GM10248 (cell line): ENCODE results near the gene NFKBIA.

Experiments used
- CTCF ChIA-PET: fragments of 300-600 bp; sonication (Branson Sonifier 250); formaldehyde crosslinking; extraction: SDS; loops from one replicate; lab custom pipeline; 2021; ENCODE audit warnings: antibody characterized with exemption; lab: Yijun Ruan, JAX
- POLR2A ChIA-PET: fragments of 350-650 bp; sonication (Branson Sonifier 250); formaldehyde crosslinking; extraction: SDS; loops from one replicate; lab custom pipeline; 2020; ENCODE audit warnings: antibody characterized with exemption; lab: Yijun Ruan, JAX
- DNase-seq: peaks from one replicate; pipeline ENCODE4 v3.0.0; 2012; ENCODE audit errors: extremely low spot score
- TF ChIP-seq, protein P1 (sequence below): IDR thresholded peaks from 2 replicates; pipeline ENCODE4 v1.5.1; 2012; ENCODE audit warnings: mild to moderate bottlenecking, low read depth; ENCODE audit errors: extremely low read depth, missing control alignments, control extremely low read depth

NFKBIA gene

DNA sequence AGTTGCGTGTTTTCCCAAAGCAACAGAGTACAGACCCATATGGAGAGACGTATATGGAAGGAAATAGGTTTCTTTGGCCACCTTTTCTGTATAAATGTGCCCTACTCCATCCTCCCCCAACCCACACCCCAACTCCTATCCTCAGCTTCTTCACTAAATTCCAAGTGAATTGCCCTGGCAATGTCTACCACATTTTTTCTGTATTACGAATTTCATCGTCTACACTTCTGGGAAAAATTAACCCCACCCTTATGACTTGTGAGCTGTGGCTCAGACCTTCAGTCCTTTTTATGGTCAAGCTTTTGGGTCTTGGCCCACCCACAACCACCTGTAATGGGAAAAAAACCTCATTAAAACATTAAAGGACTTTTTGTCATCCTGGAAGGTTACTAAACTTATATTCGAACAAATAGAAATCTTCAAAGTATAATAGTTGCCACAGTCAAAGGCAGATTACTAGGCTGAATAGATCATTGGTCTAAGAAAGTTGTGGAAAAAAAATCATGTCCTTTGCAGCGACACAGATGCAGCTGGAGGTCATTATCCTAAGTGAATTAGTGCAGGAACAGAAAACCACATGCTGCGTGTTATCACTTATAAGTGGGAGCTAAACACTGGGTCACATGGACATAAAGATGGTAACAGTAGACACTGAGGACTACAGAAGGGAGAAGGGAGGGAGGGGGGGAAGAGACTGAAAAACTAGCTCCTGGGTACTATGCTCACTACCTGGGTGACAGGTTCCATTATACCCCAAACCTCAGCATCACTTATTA lies 15.7 kb upstream of the NFKBIA start:
- DNase-seq = no peak
- TF ChIP-seq, protein P1, sequence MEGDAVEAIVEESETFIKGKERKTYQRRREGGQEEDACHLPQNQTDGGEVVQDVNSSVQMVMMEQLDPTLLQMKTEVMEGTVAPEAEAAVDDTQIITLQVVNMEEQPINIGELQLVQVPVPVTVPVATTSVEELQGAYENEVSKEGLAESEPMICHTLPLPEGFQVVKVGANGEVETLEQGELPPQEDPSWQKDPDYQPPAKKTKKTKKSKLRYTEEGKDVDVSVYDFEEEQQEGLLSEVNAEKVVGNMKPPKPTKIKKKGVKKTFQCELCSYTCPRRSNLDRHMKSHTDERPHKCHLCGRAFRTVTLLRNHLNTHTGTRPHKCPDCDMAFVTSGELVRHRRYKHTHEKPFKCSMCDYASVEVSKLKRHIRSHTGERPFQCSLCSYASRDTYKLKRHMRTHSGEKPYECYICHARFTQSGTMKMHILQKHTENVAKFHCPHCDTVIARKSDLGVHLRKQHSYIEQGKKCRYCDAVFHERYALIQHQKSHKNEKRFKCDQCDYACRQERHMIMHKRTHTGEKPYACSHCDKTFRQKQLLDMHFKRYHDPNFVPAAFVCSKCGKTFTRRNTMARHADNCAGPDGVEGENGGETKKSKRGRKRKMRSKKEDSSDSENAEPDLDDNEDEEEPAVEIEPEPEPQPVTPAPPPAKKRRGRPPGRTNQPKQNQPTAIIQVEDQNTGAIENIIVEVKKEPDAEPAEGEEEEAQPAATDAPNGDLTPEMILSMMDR = no peak
- ChIA-PET POLR2A (no interaction called here), CTCF (interaction anchor here (0.7 to 18.5 kb wide), 11 partner anchors 11 to 398 kb away, joined by 3 to 356 read pairs (median 4); partner anchors contain the start of gene PPP2R3C)

DNA sequence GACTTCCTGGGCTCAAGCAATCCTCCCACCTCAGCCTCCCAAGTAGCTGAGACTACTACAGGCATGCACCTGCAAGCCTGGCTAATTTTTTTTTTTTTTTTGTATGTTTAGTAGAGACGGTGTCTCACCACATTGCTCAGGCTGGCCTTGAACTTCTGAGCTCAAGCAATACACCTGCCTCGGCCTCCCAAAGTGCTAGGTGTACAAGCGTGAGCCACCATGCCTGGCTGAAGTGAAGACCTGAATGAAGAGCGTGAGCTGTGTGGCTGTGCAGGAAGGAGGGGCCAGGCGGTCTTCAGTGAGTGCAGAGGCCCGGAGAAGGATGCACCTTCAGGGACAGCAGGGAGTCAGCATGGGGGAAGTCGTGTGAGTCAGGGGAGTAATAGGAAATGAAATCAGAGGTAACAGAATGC lies 14.9 kb upstream of the NFKBIA start:
- no peak for DNase-seq
- CTCF ChIA-PET = interaction anchor here (0.9 to 18.5 kb wide), 8 partner anchors 11 to 399 kb away, joined by 3 to 356 read pairs (median 4); partner anchors contain the start of gene PPP2R3C
- TF ChIP-seq, protein P1 = no peak
- POLR2A ChIA-PET = no interaction called here

DNA sequence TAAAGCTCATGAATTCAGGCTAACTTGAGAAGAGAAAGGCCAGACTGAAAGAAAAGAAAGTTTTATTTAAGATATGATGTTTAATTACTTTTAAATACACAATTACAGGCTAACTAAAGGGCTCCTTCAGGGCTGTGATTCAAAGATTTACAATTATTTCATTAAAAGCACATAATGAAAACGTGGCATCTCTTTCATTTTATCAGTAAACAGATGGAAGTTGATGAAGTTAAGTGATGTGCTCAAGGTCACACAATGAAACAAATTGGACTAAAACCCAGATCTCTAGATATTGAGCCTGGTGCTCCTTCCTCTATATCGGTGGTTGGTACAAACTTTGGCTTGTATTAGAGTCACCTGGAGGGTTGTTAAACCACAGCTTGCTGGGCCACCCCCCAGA lies 13.5 kb upstream of the NFKBIA start:
- ChIA-PET POLR2A (interaction anchor here (3.6 kb wide), 1 partner anchor 14 kb away, joined by 52 read pairs; the partner anchor contains the start of gene NFKBIA), CTCF (interaction anchor here (0.9 to 18.5 kb wide), 9 partner anchors 10 to 301 kb away, joined by 3 to 356 read pairs (median 12); partner anchors contain the start of gene NFKBIA)
- TF ChIP-seq, protein P1 = no peak
- DNase-seq = no peak

DNA sequence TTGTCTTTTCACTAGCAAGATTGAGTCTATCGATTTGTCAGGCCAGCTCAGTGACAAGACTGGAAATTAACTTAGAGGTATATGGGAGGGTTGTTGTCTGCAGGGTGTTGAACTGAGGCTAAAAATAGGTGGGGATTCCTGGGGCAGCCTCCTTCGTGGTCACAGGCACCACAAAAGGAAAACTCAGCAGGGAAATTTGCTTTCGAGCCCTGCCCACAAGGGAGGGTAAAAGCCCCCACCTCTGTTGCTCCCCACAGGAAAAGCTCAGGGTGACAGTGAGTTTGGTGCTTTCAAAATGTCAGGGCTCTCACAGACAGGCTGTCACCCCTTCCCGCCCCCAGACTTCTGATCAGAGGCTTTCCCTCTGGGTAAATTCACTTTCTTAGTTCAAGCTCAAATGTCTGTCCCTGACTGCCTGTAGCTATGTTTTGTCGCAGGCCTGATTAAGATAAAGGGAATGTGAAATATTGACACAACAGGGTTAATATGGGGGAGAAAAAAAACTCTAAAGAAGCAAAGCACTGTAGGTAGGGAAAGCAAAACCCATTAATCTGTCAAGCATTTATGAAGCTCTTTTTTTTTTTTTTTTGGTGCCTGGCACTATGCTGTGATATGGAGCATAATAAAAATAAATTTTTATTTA lies 11.7 kb upstream of the NFKBIA start:
- ChIA-PET POLR2A (interaction anchor here (0.6 to 3.6 kb wide), 3 partner anchors 12 to 409 kb away, joined by 3 to 52 read pairs (median 4); partner anchors contain the start of gene NFKBIA), CTCF (interaction anchor here (0.6 to 18.5 kb wide), 18 partner anchors 8 to 1084 kb away, joined by 3 to 356 read pairs (median 3); partner anchors contain the start of gene NFKBIA)
- TF ChIP-seq, protein P1 = no peak
- no peak for DNase-seq

DNA sequence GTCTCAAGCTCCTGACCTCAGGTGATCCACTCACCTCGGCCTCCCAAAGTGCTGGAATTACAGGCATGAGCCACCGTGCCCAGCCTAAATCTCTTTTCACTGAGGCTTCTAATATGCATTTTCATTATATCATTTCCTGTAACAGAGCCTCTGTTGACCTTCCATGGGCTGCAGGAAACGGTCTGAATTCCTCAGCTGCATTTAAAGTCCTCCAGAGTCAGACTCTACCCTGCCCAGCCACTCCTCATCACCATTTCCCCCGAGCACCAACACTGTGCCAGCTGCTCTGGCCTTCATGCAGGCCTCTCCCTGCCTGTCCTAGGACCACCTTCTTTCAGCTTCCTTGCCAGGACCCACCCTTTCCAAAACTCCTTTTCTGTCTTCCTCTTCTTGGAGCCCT lies 9.8 kb upstream of the NFKBIA start:
- no peak for DNase-seq
- POLR2A ChIA-PET = interaction anchor here (2.5 kb wide), 1 partner anchor 10 kb away, joined by 17 read pairs; the partner anchor contains the start of gene NFKBIA

More for the DNA sequence above, 9.8 kb upstream of the NFKBIA start:
- CTCF ChIA-PET = interaction anchor here (0.7 to 18.5 kb wide), 15 partner anchors 8 to 1082 kb away, joined by 3 to 356 read pairs (median 5); partner anchors contain the start of gene NFKBIA
- TF ChIP-seq, protein P1 = no peak
